Stimulated activated CD4-positive, alpha-beta T cell treated with anti-CD3 and anti-CD28 coated beads, TNF-alpha, amount 100 ng/mL, for 24 hours (primary cell): ENCODE measurements around the gene OR1K1.
"Not testable (repeated sequence)": the region's sequence is repeated elsewhere in the genome, so short reads cannot be mapped to it uniquely, and the experiment has no call there.

Experiments
- DNase-seq, 3 experiments: peaks; one replicate each; pipeline ENCODE4 v3.0.0-alpha.2; 2020; ENCODE audit warnings: low read depth in 3 of 3

OR1K1 gene

GRCh38 chr9:122800066-122801060, at the start of gene OR1K1:
Gene OR1K1, plus strand, starts transcription at chr9:122800123. Its CDS starts 0 bp downstream, at chr9:122800123.
- DNase-seq: no peak

- no peak for DNase-seq
Measured at GRCh38 chr9:122754825-122755224, 45.1 kb upstream of the OR1K1 start.

- DNase-seq: no peak
Measured at GRCh38 chr9:122767817-122768216, 32.1 kb upstream of the OR1K1 start.

GRCh38 chr9:122777052-122777451, 22.9 kb upstream of the OR1K1 start:
- DNase-seq: no peak

GRCh38 chr9:122777935-122778627, 21.8 kb upstream of the OR1K1 start:
- no peak for DNase-seq

- no peak for DNase-seq
Measured at GRCh38 chr9:122779181-122779580, 20.7 kb upstream of the OR1K1 start.

GRCh38 chr9:122780026-122780425, 19.9 kb upstream of the OR1K1 start:
- no peak for DNase-seq

GRCh38 chr9:122781671-122782070, 18.3 kb upstream of the OR1K1 start:
- no peak for DNase-seq

- DNase-seq: no peak
Measured at GRCh38 chr9:122785269-122785668, 14.7 kb upstream of the OR1K1 start.

GRCh38 chr9:122786338-122786737, 13.6 kb upstream of the OR1K1 start:
- no peak for DNase-seq

GRCh38 chr9:122788831-122789230, 11.1 kb upstream of the OR1K1 start, which contains the start of gene OR5C1:
Gene OR5C1, plus strand, starts transcription at chr9:122788933. Its CDS starts 0 bp downstream, at chr9:122788933.
- no peak for DNase-seq

GRCh38 chr9:122789256-122790046, 10.5 kb upstream of the OR1K1 start:
- no peak for DNase-seq

GRCh38 chr9:122791872-122792669, 7.9 kb upstream of the OR1K1 start:
- DNase-seq: no peak

GRCh38 chr9:122797316-122798063, 2.4 kb upstream of the OR1K1 start:
- no peak for DNase-seq

- no peak for DNase-seq
Measured at GRCh38 chr9:122806661-122807060, 6.7 kb downstream of the OR1K1 start.

GRCh38 chr9:122807271-122807900, 7.5 kb downstream of the OR1K1 start:
- peak in 1 of 3 experiments; percentile 48 for DNase-seq

- no peak for DNase-seq
Measured at GRCh38 chr9:122808141-122808540, 8.2 kb downstream of the OR1K1 start.

- DNase-seq: not testable (repeated sequence)
Measured at GRCh38 chr9:122809261-122809660, 9.3 kb downstream of the OR1K1 start.

- DNase-seq: peak; percentile 50 to 66 (median 51)
Measured at GRCh38 chr9:122810306-122810946, 10.5 kb downstream of the OR1K1 start.
